CD4-positive, alpha-beta T cell treated with Interleukin-2 at 100 ng/mL for 4 hours (primary cell): ENCODE data around the gene MTCL1.

Experiments used
- DNase-seq: peaks from one replicate; pipeline ENCODE4 v3.0.0-alpha.2; 2020; ENCODE audit warnings: low spot score

MTCL1 gene

GRCh38 chr18:8794156-8794933 lies 89.0 kb downstream of the MTCL1 start:
- DNase-seq: no peak

GRCh38 chr18:8794934-8795280 lies 89.6 kb downstream of the MTCL1 start:
- DNase-seq: no peak

GRCh38 chr18:8795586-8796325 lies 90.4 kb downstream of the MTCL1 start:
- DNase-seq: no peak

GRCh38 chr18:8797206-8797605 lies 91.8 kb downstream of the MTCL1 start:
- no peak for DNase-seq

- no peak for DNase-seq
These were observed 93.6 kb downstream of the MTCL1 start for GRCh38 chr18:8799001-8799400.

- no peak for DNase-seq
These were observed 94.5 kb downstream of the MTCL1 start for GRCh38 chr18:8799596-8800441.

- no peak for DNase-seq
These were observed 95.1 kb downstream of the MTCL1 start for GRCh38 chr18:8800445-8800844.

- no peak for DNase-seq
These were observed 95.5 kb downstream of the MTCL1 start for GRCh38 chr18:8800876-8801262.

GRCh38 chr18:8801263-8801901 lies 96.0 kb downstream of the MTCL1 start:
- no peak for DNase-seq

- DNase-seq: no peak
These were observed 96.8 kb downstream of the MTCL1 start for GRCh38 chr18:8802017-8802672.

GRCh38 chr18:8803063-8803795 lies 97.9 kb downstream of the MTCL1 start:
- no peak for DNase-seq

- DNase-seq: no peak
These were observed 98.6 kb downstream of the MTCL1 start for GRCh38 chr18:8803957-8804356.

- no peak for DNase-seq
These were observed 100.2 kb downstream of the MTCL1 start for GRCh38 chr18:8805552-8805951.

GRCh38 chr18:8806100-8806797 lies 100.9 kb downstream of the MTCL1 start:
- no peak for DNase-seq

GRCh38 chr18:8806798-8807487 lies 101.6 kb downstream of the MTCL1 start:
- no peak for DNase-seq

- DNase-seq: no peak
These were observed 102.1 kb downstream of the MTCL1 start for GRCh38 chr18:8807488-8807805.

GRCh38 chr18:8808001-8808400 lies 102.6 kb downstream of the MTCL1 start:
- no peak for DNase-seq

GRCh38 chr18:8809514-8809913 lies 104.2 kb downstream of the MTCL1 start:
- DNase-seq: no peak

- DNase-seq: no peak
These were observed 104.8 kb downstream of the MTCL1 start for GRCh38 chr18:8810157-8810556.

GRCh38 chr18:8811115-8811514 lies 105.8 kb downstream of the MTCL1 start:
- DNase-seq: no peak
